ENCODE measurements around the gene PTPRM. TPM values are rescaled to one million over a fixed set of nuclear protein-coding genes. Genes with fewer than 3 reads are reported as not detected.

Gene PTPRM
- polyA plus RNA-seq, 3 donors: 0.04 to 2.1 (median 0.66) TPM

DNA sequence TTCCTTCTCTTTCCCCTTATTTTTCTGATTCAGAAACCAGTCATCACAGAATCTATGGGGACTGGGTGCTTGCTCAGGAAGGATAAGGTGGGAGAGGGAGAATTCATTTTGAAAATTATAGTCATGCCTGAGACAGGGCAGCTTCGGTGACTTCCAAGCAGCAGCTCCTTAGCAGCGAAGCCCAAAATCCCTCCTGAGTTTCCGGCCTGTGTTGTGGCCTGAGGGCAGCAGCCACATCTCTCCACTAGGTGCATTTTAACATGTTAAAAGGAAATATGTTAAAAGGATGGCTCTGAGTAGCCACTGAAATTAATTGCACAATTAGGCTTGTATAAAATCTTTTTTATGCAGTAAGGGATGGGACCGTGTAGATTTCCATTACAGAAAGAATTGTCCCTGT, 835.1 kb downstream of the PTPRM start:
- Mint-ChIP-seq H3K36me3 (no peaks in the 10 kb centered on the region), H3K27ac (no peak overlapping the region), H3K4me1 (no peaks in the 10 kb centered on the region), H3K9me3 (peaks cover 0 to 3% (median 0%) of the 10 kb centered on the region in 7 donors), H3K27me3 (ENCODE audit: low read depth in 3 of 3) (peaks cover 1 to 2% (median 1%) of the 10 kb centered on the region in 3 donors), H3K4me3 (no peak overlapping the region)
- Histone ChIP-seq H3K4me1 (ENCODE audit: control insufficient read depth in 1 of 2, insufficient read depth in 2 of 2, low read length in 2 of 2) (no peaks in the 10 kb centered on the region), H3K27me3 (ENCODE audit: control insufficient read depth in 2 of 2, insufficient read depth in 2 of 2, low read length in 2 of 2) (no peaks in the 10 kb centered on the region), H3K79me2 (ENCODE audit: insufficient read depth, low read length) (no peaks in the 10 kb centered on the region), H3K4me3 (replicated peaks in 1 of 3; ENCODE audit: low read depth in 2 of 3, low read length in 3 of 3) (no peak overlapping the region), H3K36me3 (replicated peaks in 1 of 2; ENCODE audit: control insufficient read depth in 1 of 2, insufficient read depth in 2 of 2, low read length in 2 of 2) (no peaks in the 10 kb centered on the region), H4K20me1 (ENCODE audit: insufficient read depth, low read length) (no peaks in the 10 kb centered on the region), H2AFZ (ENCODE audit: insufficient read depth, low read depth, low read length, poor library complexity, severe bottlenecking) (no peak overlapping the region), H3K9me3 (replicated peaks in 1 of 2; ENCODE audit: control insufficient read depth in 1 of 2, insufficient read depth in 1 of 2, low read length in 2 of 2) (no peaks in the 10 kb centered on the region), H3K4me2 (replicated peaks; ENCODE audit: extremely low read depth, low read length, poor library complexity, severe bottlenecking) (no peak overlapping the region), H3K9ac (ENCODE audit: insufficient read depth, low read length, poor library complexity, severe bottlenecking) (no peak overlapping the region), H3K27ac (ENCODE audit: low read depth in 1 of 2, low read length in 2 of 2) (no peak overlapping the region)
- no peak for DNase-seq
- intact Hi-C loops (cut with micrococcal nuclease): no loop called here
- WGBS (ENCODE audit: insufficient coverage): 100% methylated on average over 1 of the region's 4 CpGs
- TF ChIP-seq, protein P1, sequence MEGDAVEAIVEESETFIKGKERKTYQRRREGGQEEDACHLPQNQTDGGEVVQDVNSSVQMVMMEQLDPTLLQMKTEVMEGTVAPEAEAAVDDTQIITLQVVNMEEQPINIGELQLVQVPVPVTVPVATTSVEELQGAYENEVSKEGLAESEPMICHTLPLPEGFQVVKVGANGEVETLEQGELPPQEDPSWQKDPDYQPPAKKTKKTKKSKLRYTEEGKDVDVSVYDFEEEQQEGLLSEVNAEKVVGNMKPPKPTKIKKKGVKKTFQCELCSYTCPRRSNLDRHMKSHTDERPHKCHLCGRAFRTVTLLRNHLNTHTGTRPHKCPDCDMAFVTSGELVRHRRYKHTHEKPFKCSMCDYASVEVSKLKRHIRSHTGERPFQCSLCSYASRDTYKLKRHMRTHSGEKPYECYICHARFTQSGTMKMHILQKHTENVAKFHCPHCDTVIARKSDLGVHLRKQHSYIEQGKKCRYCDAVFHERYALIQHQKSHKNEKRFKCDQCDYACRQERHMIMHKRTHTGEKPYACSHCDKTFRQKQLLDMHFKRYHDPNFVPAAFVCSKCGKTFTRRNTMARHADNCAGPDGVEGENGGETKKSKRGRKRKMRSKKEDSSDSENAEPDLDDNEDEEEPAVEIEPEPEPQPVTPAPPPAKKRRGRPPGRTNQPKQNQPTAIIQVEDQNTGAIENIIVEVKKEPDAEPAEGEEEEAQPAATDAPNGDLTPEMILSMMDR (IDR thresholded peaks at IDR 0.05): no peak

DNA sequence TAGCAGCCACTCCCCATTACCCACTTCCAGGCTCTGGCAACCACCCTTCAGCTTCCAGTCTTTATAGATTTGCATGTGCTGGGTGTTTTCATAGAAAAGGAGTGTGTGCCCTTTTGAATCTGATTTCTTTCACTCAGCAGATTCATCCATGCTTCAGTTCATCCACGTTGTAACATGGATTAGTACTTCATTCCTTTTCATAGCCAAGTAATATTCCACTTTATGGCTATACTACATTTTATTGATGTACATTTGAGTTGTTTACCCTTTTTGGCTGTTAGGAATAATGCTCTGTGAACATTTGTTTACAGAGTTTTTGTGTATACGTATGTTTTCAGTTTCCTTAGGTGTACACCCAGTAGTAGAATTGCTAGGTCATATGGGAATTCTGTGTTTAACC, 836.6 kb downstream of the PTPRM start:
- peaks cover 0 to 3% (median under 1%) of the 10 kb centered on the region in 7 donors for H3K9me3 Mint-ChIP-seq
- intact Hi-C loops (cut with micrococcal nuclease): no loop called here
- no peak overlapping the region for H3K4me3 Mint-ChIP-seq

More for the DNA sequence above, 836.6 kb downstream of the PTPRM start:
- Mint-ChIP-seq H3K27me3 (ENCODE audit: low read depth in 3 of 3) (peaks cover 1 to 3% (median 2%) of the 10 kb centered on the region in 3 donors), H3K27ac (no peak overlapping the region), H3K4me1 (no peaks in the 10 kb centered on the region), H3K36me3 (no peaks in the 10 kb centered on the region)
- WGBS (ENCODE audit: insufficient coverage): 100% methylated on average over 1 of the region's 2 CpGs
- Histone ChIP-seq H3K9me3 (replicated peaks in 1 of 2; ENCODE audit: control insufficient read depth in 1 of 2, insufficient read depth in 1 of 2, low read length in 2 of 2) (peaks cover 2% of the 10 kb centered on the region in 2 donors), H3K9ac (ENCODE audit: insufficient read depth, low read length, poor library complexity, severe bottlenecking) (no peak overlapping the region), H2AFZ (ENCODE audit: insufficient read depth, low read depth, low read length, poor library complexity, severe bottlenecking) (no peak overlapping the region), H3K4me2 (replicated peaks; ENCODE audit: extremely low read depth, low read length, poor library complexity, severe bottlenecking) (no peak overlapping the region), H3K27me3 (ENCODE audit: control insufficient read depth in 2 of 2, insufficient read depth in 2 of 2, low read length in 2 of 2) (no peaks in the 10 kb centered on the region), H3K4me1 (ENCODE audit: control insufficient read depth in 1 of 2, insufficient read depth in 2 of 2, low read length in 2 of 2) (no peaks in the 10 kb centered on the region), H3K27ac (ENCODE audit: low read depth in 1 of 2, low read length in 2 of 2) (no peak overlapping the region), H4K20me1 (ENCODE audit: insufficient read depth, low read length) (no peaks in the 10 kb centered on the region), H3K79me2 (ENCODE audit: insufficient read depth, low read length) (no peaks in the 10 kb centered on the region), H3K36me3 (replicated peaks in 1 of 2; ENCODE audit: control insufficient read depth in 1 of 2, insufficient read depth in 2 of 2, low read length in 2 of 2) (no peaks in the 10 kb centered on the region), H3K4me3 (replicated peaks in 1 of 3; ENCODE audit: low read depth in 2 of 3, low read length in 3 of 3) (no peak overlapping the region)
- no peak for DNase-seq
- TF ChIP-seq, protein P1 (IDR thresholded peaks at IDR 0.05): no peak
